ENCODE results near the gene RGPD6.
A peak's percentile ranks its signal among the peaks of the same experiment; 100 is the strongest.
"Not testable (repeated sequence)": the region's sequence is repeated elsewhere in the genome, so short reads cannot be mapped to it uniquely, and the experiment has no call there.

RGPD6 gene

DNA sequence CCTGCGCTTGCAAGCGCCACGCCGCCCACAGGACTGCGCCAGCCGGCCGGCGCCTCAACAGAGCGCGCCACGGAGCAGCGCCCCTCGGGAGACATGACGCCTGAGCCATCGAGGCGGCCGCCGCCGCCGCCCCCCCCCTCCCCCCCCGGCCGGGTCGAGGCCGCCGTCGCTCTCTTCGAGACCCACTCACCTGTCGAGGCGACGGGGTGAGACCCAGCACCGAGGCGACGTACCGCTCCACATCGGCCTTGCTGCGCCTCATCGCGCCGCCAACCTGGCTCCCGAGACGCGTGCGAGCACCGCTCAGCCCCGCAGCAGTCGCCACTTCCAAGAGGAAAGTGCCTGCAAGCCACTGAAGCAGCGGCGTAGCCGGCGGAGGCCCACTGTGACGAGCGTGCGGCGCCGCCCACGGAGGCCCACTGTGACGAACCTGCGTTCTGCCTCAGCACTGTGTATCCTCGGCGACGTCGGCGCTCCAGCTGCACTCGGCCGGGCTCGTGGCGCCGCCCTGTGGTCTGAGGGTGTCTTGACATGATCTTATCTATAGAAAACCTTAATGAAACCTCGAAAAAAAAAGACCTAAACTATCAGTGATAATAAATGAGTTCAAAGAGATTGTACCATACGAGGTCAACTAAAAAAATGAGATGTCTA lies at the start of gene RGPD6:
TSS of gene RGPD6 (minus strand) at position 460 of the 654 bp plus-strand sequence. CDS start at position 262, 198 bp downstream.
- DNase-seq = not testable (repeated sequence)

- not testable (repeated sequence) for DNase-seq
Observed at GRCh38 chr2:110619326-110619939, 42.4 kb upstream of the RGPD6 start.

- DNase-seq = not testable (repeated sequence)
Observed at GRCh38 chr2:110613927-110614326, 36.9 kb upstream of the RGPD6 start.

- DNase-seq = peak; percentile 16
Observed at GRCh38 chr2:110610613-110611250, 33.7 kb upstream of the RGPD6 start.

- DNase-seq = not testable (repeated sequence)
Observed at GRCh38 chr2:110609843-110610612, 33.0 kb upstream of the RGPD6 start.

GRCh38 chr2:110608788-110609502 lies 31.9 kb upstream of the RGPD6 start:
- not testable (repeated sequence) for DNase-seq

- not testable (repeated sequence) for DNase-seq
Observed at GRCh38 chr2:110605057-110605456, 28.0 kb upstream of the RGPD6 start.

- DNase-seq = not testable (repeated sequence)
Observed at GRCh38 chr2:110603917-110604591, 27.0 kb upstream of the RGPD6 start.

DNA sequence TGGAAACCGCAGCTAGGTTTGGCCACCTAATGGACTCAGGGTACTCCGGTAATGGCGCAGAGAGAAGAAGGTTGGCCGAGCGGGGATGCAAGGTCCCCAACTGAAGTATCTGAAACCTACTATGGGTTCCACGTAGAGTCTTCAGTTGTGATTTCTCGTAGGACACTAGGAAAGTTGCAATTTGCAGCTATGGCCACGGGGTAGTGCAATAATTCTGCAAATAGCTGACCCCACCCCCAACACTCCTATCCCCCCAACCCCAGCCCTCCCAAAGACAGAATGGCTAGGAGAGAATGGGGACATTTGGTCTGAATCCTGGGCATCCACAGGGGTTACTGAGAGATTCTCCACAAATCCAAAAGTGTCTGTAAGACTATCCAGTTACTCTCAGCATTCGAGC lies 25.1 kb upstream of the RGPD6 start:
- DNase-seq = not testable (repeated sequence)

DNA sequence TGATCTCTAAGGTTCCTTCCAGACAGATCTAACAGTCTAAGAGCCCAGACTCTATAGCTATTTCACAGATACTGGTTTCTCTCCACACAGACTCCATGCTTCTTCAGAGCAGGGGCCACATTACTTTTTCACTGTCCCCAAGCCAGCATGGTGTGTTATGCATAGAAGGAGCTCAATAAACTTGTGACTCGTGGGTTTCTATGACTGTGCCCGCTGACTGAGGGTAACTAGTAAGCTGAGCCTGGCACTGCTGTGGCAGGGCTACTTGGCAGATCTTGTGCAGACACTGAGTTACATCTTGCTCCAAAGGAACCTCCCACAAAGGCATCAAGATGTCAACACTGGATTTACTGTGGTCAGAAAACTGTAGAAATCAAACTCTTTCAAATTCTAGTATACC lies 15.0 kb upstream of the RGPD6 start:
- not testable (repeated sequence) for DNase-seq

DNA sequence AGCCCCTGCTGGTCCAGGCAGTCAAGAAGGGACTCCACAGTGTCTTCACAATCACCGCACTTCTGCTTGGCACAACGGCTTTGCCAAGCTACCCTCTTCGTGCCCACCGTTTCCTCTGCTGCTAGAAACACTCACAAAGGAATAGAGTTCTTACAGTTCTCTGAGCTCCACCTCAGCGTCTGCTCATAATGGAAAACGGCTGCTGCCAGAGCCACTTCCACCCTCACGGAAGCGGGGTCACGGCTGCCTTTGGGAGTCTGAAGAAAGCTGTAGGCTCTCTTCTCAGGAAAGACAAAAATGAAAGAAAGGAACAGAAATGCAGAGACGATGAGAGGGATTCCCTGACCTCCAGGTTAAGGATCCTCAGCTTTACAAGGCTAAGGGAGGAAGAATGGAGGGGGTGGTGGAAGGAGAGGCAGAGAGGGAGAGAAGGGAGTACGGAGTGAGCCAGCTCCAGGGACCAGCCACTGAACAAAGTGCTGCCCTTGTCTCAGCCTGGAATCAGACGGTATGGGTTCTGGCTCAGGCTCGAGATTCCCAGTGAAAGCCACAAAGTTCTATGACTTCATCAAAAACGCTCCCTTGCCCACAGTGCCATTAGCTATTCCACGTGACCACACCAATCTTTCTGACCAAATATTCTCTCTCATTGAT lies 12.8 kb upstream of the RGPD6 start:
- DNase-seq = not testable (repeated sequence)

DNA sequence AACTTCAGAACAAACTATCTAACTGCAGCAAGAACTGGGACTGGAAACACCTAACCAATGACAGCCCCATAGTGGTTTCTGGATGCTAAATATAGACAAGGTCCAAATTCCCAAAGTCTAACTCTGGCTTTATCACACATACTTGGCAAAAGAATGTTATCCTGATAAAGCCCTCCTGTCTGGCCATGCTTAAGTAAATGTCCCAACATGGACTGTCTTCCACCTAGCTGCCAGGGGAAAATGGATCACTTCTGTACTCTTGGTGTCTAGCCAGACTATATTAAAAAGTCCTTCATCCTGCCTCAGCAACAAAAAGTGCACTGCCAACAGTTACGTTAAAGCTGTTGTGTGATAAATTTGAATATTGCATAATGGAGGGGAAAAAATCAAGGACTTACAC lies 11.5 kb upstream of the RGPD6 start:
- not testable (repeated sequence) for DNase-seq

DNA sequence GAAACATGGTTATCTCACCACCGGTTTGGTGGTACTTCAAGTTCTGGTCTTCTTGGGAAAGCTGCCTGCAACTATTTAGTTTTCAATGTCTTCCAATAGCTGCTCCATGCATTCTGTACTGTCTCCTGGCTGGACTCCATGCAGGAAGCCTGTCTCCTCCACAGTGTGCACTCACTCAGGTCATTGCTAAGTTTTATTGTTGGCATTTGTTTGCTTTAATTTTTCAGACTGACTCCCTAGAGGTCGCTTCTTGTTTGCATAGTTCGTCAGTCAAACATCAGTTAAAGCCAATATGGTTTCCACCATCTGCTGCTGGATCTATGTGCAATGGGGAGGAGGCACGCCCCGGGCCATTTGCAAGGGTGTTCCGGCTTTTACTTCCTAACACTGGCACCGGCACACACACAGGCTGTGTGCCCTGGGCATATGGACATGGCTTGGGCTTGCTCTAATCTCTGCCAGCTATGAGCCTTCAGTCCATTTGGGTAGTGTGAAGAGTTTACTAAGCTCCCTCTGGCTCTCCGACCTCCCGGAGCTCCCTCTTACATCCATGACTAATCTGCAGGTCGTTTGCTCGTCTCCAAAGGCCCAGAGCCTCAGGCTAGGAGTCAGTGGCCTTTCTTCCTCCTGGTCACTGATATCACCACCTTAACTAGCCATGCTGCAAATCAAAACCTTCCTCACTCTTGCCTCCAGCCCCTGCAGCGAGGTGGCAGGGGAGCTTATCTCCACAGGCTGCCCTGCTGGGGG lies 2.4 kb upstream of the RGPD6 start:
- not testable (repeated sequence) for DNase-seq

- not testable (repeated sequence) for DNase-seq
Observed at GRCh38 chr2:110578429-110578828, 1.4 kb upstream of the RGPD6 start.

- not testable (repeated sequence) for DNase-seq
Observed at GRCh38 chr2:110499755-110500377, 77.2 kb downstream of the RGPD6 start.

DNA sequence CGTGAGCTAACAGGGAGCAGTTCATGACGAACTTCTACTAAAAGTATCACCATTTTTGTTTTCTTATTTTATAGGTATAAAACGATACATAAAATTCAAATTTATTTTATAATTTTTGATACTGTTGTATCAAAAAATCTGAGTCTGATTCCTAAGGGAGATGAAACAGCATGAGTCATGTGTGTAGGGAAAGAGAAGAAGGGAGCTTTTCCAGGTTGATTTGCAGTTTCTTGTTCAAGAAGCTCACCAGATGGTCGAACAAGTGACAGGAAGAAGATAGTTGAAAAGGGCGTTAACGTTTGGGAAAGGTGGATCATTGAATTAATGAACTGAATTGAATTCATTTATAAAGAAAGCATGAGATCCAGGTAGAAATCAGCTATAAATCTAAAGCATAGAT lies 81.0 kb downstream of the RGPD6 start:
- DNase-seq = not testable (repeated sequence)

DNA sequence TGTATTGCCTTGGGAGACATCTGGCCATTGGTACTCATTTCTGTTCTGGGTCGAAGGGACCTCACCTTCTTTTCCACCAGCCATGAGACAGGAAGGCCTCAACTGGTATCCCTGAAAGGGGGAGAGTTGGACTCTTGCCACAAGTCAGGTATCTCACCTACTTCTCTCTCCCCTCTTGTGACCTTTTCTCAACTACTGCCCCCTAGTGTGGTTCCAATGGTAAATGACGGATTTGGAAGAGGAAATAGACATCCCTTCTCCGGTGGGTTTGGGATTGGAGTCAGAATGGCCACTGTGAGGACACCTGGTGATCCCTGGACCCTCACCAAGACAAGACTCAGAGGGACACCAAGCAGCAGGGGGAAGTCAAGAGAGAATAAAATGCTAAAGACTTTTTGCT lies 82.5 kb downstream of the RGPD6 start:
- not testable (repeated sequence) for DNase-seq

DNA sequence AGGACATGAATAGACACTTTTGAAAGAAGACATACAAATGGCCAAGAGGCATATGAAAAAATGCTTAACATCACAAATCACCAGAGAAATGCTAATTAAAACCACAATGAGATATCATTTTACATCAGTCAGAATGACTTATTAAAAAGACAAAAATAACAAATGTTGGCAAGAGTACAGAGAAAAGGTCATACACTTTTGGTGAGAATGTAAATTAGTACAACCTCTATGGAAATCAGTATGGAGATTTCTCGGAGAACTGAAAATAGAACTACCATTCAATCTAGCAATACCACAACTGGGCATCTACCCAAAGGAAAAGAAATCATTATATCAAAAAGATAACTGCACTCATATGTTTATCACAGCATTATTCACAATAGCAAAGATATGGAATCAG lies 88.0 kb downstream of the RGPD6 start:
- DNase-seq = not testable (repeated sequence)

DNA sequence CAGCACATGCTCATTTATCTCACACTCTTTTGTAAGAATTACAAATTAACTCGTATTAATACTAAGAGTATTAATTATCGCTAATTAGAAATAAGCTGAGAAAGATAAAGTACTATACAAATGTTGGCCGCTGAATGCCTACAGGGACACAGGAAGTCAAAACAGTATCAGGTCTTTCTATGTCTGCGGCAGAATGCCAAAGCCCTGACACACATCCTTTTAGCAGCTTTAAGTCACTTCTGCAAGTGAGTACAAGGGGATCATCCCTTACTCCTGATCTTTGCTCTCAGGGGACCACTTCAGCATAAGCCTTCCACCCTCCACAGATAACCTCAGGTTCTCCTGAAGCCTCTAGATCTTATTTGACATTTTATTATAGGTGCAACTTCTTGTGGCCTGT lies 94.3 kb downstream of the RGPD6 start:
- not testable (repeated sequence) for DNase-seq

- not testable (repeated sequence) for DNase-seq
Observed at GRCh38 chr2:110481200-110481599, 95.8 kb downstream of the RGPD6 start.
